Colonic mucosa (tissue), 4 donors: ENCODE data around the gene ULK3. TPM values are rescaled to one million over a fixed set of nuclear protein-coding genes. Genes with fewer than 3 reads are reported as not detected.

Experiments
- DNase-seq: peaks from one replicate; pipeline ENCODE4 v3.0.0-alpha.2; 2020
- H3K27ac ChIP-seq: fragments of 200-600 bp; one replicate; pipeline ENCODE4 v1.8.0; 2021
- H3K27me3 ChIP-seq: fragments of 200-600 bp; one replicate; pipeline ENCODE4 v1.8.0; 2021
- H3K36me3 ChIP-seq: fragments of 200-600 bp; one replicate; pipeline ENCODE4 v1.8.0; 2021
- H3K4me1 ChIP-seq: fragments of 200-600 bp; one replicate; pipeline ENCODE4 v1.8.0; 2021; ENCODE audit warnings: mild to moderate bottlenecking
- H3K4me3 ChIP-seq: fragments of 200-600 bp; one replicate; pipeline ENCODE4 v1.8.0; 2021
- H3K9ac ChIP-seq, 2 donors: one replicate each; pipeline ENCODE4 v1.7.0; 2013; ENCODE audit warnings: control low read depth in 2 of 2, low read depth in 2 of 2, low read length in 2 of 2
- H3K9me3 ChIP-seq: fragments of 200-600 bp; one replicate; pipeline ENCODE4 v1.8.0; 2021
- intact Hi-C: fragments of 100-400 bp; cut with DNase I; formaldehyde crosslinking; loops from one replicate; pipeline ENCODE4 v1.14.1; 2022
- total RNA-seq, 2 donors: library from RNA; stranded (reverse); fragmentation: NEBNext Ultra II Directional in 1 of 2; extraction: Animal tissue kit (Norgen Biotek cat#: 25700) in 1 of 2; gene quantifications; one replicate each; pipeline ENCODE4 v1.2.1, GENCODE V29; 2021
- TF ChIP-seq, protein P1 (sequence below): fragments of 200-600 bp; IDR thresholded peaks from one replicate; pipeline ENCODE4 v1.8.0; 2022; ENCODE audit warnings: antibody characterized with exemption, mild to moderate bottlenecking
- donor health status: healthy.
- donor health status: DM: no; HTN: no; CAD: no.
- donor health status: DM: no; HTN: no; CAD: no.

The ULK3 gene
- total RNA-seq, 2 donors from 2014 or later: 45.6 to 50.7 TPM

DNA sequence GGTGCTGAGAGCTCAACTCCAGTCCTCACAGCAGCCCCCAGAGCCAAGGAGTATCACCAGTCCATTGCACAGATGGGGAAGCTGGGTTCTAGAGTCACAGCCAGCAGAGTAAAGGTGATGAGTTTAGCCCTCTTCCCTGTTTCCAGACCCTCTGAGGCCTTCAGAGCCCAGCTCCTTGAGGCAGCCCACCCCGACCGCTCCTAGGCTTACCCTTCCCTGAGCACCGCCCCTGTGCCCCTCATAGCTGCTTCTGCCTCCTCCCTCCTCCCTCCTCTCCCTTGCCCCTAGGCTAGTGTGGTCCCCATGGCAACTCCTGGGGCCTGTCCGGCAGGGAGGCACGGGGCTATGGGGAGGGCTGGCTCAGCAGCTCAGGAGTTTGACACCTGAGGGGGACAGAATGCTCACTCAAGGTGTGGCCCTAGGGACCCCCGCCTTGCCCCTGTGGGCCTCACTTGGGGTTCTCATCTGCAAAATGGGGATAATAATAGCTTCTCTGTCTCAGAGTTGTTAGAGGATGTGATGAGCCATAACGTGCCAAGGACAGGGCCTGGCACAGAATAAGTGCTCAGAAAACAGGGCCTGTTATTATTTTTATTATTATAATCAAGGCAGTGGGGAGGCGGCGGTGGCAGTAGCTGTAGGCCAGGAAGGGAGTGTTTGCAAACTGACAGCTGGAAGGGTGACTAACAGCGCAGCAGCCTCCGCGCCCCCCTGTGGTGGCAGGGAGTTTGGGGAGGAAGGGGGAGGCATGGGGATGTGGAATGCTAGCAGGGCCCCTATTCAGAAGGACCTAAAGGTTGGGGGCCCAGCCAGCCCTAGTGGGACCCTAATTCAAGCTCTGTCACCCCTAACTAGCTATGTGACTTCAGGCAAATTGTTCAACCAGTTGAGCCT, 49.6 kb downstream of the ULK3 start:
- Histone ChIP-seq H3K9ac (peak overlapping the region; percentile 1 to 37), H3K4me3 (no peak overlapping the region), H3K4me1 (peaks cover 36% of the 10 kb centered on the region), H3K36me3 (no peaks in the 10 kb centered on the region), H3K27ac (no peak overlapping the region), H3K27me3 (no peaks in the 10 kb centered on the region), H3K9me3 (no peaks in the 10 kb centered on the region)
- DNase-seq: no peak
- intact Hi-C loops: no loop called here
- TF ChIP-seq, protein P1, sequence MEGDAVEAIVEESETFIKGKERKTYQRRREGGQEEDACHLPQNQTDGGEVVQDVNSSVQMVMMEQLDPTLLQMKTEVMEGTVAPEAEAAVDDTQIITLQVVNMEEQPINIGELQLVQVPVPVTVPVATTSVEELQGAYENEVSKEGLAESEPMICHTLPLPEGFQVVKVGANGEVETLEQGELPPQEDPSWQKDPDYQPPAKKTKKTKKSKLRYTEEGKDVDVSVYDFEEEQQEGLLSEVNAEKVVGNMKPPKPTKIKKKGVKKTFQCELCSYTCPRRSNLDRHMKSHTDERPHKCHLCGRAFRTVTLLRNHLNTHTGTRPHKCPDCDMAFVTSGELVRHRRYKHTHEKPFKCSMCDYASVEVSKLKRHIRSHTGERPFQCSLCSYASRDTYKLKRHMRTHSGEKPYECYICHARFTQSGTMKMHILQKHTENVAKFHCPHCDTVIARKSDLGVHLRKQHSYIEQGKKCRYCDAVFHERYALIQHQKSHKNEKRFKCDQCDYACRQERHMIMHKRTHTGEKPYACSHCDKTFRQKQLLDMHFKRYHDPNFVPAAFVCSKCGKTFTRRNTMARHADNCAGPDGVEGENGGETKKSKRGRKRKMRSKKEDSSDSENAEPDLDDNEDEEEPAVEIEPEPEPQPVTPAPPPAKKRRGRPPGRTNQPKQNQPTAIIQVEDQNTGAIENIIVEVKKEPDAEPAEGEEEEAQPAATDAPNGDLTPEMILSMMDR: no peak

DNA sequence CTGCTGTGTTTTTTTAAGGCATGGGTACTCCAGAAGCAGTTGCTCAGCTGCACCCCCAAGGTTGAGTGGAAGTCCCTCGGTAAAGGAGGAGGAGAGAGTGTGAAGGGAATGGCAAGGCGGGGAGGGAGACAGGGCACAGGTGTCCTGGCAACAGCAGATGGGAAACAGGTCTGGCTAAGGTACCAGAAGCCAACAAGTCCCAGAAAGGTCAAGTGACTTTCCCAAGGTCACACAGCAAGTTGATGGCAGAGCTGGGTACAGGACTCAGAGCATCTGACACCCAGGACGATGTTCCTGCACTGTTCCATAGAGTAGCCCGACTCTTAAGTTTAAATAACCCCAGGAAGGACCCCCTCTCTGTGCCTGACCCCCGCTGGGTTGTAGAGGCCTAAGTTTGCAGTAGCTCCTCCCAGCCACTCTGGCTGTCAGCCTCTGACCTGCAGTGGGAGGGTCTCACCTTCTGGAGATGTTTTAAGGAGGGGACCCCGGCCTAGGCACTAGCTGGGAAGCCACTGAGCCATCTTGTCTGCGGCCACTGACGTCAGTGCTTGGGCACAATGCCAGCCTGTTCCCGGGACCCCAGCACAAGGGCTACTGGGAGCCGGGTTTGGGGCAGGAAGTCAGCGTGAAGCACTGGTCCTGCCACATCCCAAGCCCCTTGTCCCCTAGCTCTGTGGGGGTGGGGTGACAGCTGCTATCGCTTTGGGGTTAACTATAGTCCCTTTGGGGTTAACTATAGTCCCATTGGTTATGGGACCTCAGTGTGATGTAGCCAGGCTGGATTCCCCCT, 50.5 kb downstream of the ULK3 start:
- TF ChIP-seq, protein P1: no peak
- H3K36me3 ChIP-seq: no peaks in the 10 kb centered on the region
- DNase-seq: peak; percentile 23
- intact Hi-C loops: no loop called here
- H3K4me3 ChIP-seq: no peak overlapping the region
- H3K9ac ChIP-seq: peak overlapping the region; percentile 1 to 37
- H3K27me3 ChIP-seq: no peaks in the 10 kb centered on the region
- peaks cover 45% of the 10 kb centered on the region for H3K4me1 ChIP-seq
- H3K27ac ChIP-seq: no peak overlapping the region
- H3K9me3 ChIP-seq: no peaks in the 10 kb centered on the region

DNA sequence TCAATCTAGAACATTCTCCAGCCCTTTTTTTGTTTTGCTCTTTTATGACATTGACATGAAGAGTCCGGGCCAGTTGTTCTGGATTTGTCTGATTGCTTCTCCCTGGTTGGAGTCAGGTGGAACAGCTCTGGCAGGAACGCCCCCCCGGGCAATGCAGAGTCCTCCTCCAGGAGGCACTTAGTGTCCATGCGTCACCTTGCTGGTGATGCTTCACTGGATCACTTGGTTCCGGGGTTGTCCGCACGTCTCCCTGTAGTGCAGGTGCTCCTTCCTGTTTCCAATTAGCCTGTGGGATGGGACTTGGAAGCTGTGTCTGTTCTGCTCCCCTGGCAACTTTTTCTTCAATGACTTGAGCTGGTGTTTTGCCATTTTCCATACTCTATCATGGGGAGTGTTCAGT, 51.3 kb downstream of the ULK3 start:
- Histone ChIP-seq H3K4me1 (peaks cover 52% of the 10 kb centered on the region), H3K27me3 (no peaks in the 10 kb centered on the region), H3K4me3 (no peak overlapping the region), H3K9ac (no peak overlapping the region), H3K36me3 (no peaks in the 10 kb centered on the region), H3K27ac (no peak overlapping the region), H3K9me3 (no peaks in the 10 kb centered on the region)
- intact Hi-C loops: no loop called here
- peak; percentile 19 for DNase-seq
- TF ChIP-seq, protein P1: no peak

DNA sequence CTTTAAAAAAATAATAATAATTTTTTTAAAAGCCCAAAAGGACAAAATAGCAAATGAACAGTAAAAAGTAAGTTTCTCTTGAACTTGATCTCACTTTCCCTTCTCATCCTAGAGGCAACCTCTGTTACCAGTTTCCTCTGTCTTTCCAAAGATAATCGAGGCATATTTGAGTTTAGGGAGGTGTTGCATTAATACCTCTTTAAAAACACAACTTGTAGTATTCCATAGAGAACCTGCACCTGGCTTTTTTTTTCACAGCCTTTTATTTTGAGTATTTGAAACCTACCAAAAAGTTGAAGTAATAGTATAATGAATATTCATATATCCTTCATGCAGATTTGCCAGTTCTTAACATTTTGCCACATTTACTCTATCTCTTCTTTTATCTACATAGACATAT, 51.9 kb downstream of the ULK3 start:
- no peak for DNase-seq
- peak overlapping the region; percentile 88 for H3K27ac ChIP-seq
- H3K4me1 ChIP-seq: peaks cover 57% of the 10 kb centered on the region
- H3K27me3 ChIP-seq: no peaks in the 10 kb centered on the region
- intact Hi-C loops: no loop called here
- TF ChIP-seq, protein P1: no peak
- no peaks in the 10 kb centered on the region for H3K9me3 ChIP-seq
- no peak overlapping the region for H3K4me3 ChIP-seq
- H3K36me3 ChIP-seq: no peaks in the 10 kb centered on the region
- no peak overlapping the region for H3K9ac ChIP-seq

DNA sequence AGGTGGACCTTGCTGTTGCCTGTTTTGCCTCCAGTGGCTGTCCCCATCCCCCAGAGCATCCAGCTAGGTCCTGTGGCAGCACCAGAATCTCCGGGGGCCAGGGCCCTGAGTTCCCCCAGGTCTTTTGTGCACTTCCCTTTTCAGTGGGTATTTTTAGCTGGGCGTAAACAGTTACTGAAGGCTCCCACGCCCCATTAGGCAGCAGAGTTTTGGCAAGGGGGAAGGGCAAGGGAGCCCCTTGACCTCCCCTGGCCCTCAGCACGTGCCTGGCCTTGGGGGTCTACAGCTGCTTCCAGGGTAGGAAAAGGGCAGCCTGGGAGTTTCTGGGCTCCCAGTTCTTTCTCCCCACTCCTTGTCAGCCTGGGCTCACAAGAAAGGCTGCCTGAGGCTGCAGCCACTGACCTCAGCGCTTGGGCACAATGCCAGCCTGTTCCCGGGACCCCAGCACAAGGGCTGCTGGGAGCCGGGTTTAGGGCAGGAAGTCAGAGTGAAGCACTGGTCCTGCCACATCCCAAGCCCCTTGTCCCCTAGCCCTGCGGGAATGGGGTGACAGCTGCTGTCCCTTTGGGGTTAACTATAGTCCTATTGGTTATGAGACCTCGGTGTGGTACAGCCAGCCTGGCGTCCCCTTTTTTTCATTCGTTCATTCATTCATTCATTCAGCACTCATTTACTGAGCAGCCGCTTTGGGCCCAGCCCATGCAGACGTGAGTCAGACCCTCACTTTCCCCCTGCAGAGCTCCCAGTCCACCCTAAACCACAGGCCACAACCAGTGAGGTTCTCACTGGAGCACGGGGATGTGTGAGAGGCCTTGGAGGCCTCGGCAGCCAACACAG, 52.7 kb downstream of the ULK3 start:
- Histone ChIP-seq H3K4me1 (peaks cover 57% of the 10 kb centered on the region), H3K36me3 (no peaks in the 10 kb centered on the region), H3K9ac (peak overlapping the region; percentile 62 to 84), H3K27ac (peak overlapping the region; percentile 88), H3K27me3 (no peaks in the 10 kb centered on the region), H3K4me3 (no peak overlapping the region), H3K9me3 (no peaks in the 10 kb centered on the region)
- peak; percentile 55 for DNase-seq
- intact Hi-C loops: no loop called here
- TF ChIP-seq, protein P1: no peak
